A549 treated with dexamethasone at 1 μM for 4 hours (cell line): ENCODE results near the gene PRKACA. TPM values are rescaled to one million over a fixed set of nuclear protein-coding genes. Genes with fewer than 3 reads are reported as not detected.

ENCODE experiments used
- total RNA-seq: library from RNA; stranded (reverse); fragments of 200-300 nt; extraction: Qiagen RNA extraction; gene quantifications from 5 replicates; pipeline ENCODE4 v1.2.3, GENCODE V29; 2022

The PRKACA gene
- total RNA-seq, result 33.2 to 40.2 TPM (median 37.5 TPM) in 5 replicates

GRCh38 chr19:14117668-14118164 lies at the start of gene PRKACA:
TSS of gene PRKACA (minus strand) at chr19:14117762. CDS start at chr19:14117547, 215 bp downstream.

GRCh38 chr19:14136509-14137281 lies 19.1 kb upstream of the PRKACA start, which contains the start of gene ASF1B:
TSS of gene ASF1B (minus strand) at chr19:14136589. CDS start at chr19:14136456, 133 bp downstream.

GRCh38 chr19:14090509-14091080 lies 27.0 kb downstream of the PRKACA start, which contains the start of gene SAMD1:
TSS of gene SAMD1 (minus strand) at chr19:14090751.

GRCh38 chr19:14085309-14085995 lies 32.1 kb downstream of the PRKACA start, which contains the start of gene C19orf67:
TSS of gene C19orf67 (minus strand) at chr19:14085783. CDS start at chr19:14085627, 156 bp downstream.

GRCh38 chr19:14072535-14073260 lies 44.9 kb downstream of the PRKACA start, which contains the start of gene MISP3:
TSS of gene MISP3 (plus strand) at chr19:14072786. CDS start at chr19:14073310, 524 bp downstream.

GRCh38 chr19:14061751-14062557 lies 55.6 kb downstream of the PRKACA start, which contains the start of gene PALM3:
TSS of gene PALM3 (minus strand) at chr19:14062076. CDS start at chr19:14061980, 96 bp downstream.

Other genes with a start within 250 kb of the PRKACA start
- gene NANOS3, start 240.6 kb downstream of the PRKACA start, total RNA-seq, result 1.3 to 3.4 TPM (median 2.5 TPM) in 5 replicates
- gene BRME1, start 211.6 kb downstream of the PRKACA start, total RNA-seq, result 0.51 to 0.96 TPM (median 0.64 TPM) in 5 replicates
- gene CC2D1A, start 211.6 kb downstream of the PRKACA start, total RNA-seq, result 6.3 to 10.5 TPM (median 10.4 TPM) in 5 replicates
- gene PODNL1, start 179.3 kb downstream of the PRKACA start, total RNA-seq, result 1.2 to 1.5 TPM (median 1.2 TPM) in 5 replicates
- 16.7 to 20.8 TPM (median 19.9 TPM) in 5 replicates for gene DCAF15, start 165.3 kb downstream of the PRKACA start, total RNA-seq
- gene RFX1, start 111.4 kb downstream of the PRKACA start, total RNA-seq, result 2.1 to 5.1 TPM (median 5.1 TPM) in 5 replicates
- not detected in 5 replicates for gene RLN3, start 89.6 kb downstream of the PRKACA start, total RNA-seq
- 7.0 to 10.6 TPM (median 8.7 TPM) in 5 replicates for gene IL27RA, start 86.0 kb downstream of the PRKACA start, total RNA-seq
- 1.5 to 2.1 TPM (median 1.9 TPM) in 5 replicates for gene PALM3, start 55.7 kb downstream of the PRKACA start, total RNA-seq
- 2.0 to 4.6 TPM (median 3.6 TPM) in 5 replicates for gene MISP3, start 45.0 kb downstream of the PRKACA start, total RNA-seq
- not detected in 5 replicates for gene C19orf67, start 32.0 kb downstream of the PRKACA start, total RNA-seq
- 26.8 to 44.2 TPM (median 40.6 TPM) in 5 replicates for gene SAMD1, start 27.0 kb downstream of the PRKACA start, total RNA-seq
- 25.2 to 28.6 TPM (median 28.1 TPM) in 5 replicates for gene ASF1B, start 18.8 kb upstream of the PRKACA start, total RNA-seq
- 5.3 to 10.0 TPM (median 8.7 TPM) in 5 replicates for gene ADGRL1, start 88.4 kb upstream of the PRKACA start, total RNA-seq